OCI-LY1 (cell line): Measurements from ENCODE around the gene IVD.

Source experiments
- EZH2 ChIP-seq: fragments of 200-600 bp; sonication (generic), shearing (Covaris generic); IDR thresholded peaks from 2 replicates; pipeline ENCODE4 v1.8.0; 2017; ENCODE audit warnings: borderline replicate concordance, mixed run types, mild to moderate bottlenecking, antibody characterized with exemption, low read length, moderate library complexity, mixed read lengths
- TF ChIP-seq, protein P1 (sequence below): fragments of 200-600 bp; sonication (generic), shearing (Covaris generic); IDR thresholded peaks from 2 replicates; pipeline ENCODE4 v1.5.1; 2017; ENCODE audit warnings: mild to moderate bottlenecking, antibody characterized with exemption, low read length, moderate library complexity, mixed read lengths

DNA sequence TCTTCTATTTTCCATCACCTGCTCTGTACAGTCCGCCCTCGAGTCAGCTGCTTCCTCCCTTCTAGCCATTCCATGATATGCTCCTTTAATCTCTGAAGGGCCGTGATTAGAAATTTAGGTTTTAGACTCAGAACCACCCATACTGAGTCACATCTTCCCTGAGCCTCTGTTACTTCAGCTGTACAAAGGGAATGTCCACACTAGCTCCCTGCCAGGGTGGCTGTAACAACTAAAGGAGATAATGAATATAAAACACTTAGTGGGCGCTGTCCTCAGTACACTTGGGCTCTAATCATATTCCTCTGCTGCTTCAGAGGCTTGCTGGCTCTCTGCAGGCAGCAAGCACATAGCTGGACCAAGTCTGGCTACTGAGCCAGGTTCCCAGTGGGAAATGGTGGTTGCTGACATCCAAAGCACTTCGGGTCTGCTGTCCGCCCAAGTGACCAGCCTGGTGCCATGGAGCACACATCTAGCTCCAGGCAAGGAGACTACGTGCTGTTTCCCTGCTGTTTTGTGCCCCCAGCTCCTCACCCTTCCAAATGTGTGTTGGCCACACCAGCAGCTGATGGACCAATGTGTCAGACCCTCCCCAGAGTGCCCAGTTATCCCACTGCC, 64.3 kb downstream of the IVD start:
- TF ChIP-seq, protein P1, sequence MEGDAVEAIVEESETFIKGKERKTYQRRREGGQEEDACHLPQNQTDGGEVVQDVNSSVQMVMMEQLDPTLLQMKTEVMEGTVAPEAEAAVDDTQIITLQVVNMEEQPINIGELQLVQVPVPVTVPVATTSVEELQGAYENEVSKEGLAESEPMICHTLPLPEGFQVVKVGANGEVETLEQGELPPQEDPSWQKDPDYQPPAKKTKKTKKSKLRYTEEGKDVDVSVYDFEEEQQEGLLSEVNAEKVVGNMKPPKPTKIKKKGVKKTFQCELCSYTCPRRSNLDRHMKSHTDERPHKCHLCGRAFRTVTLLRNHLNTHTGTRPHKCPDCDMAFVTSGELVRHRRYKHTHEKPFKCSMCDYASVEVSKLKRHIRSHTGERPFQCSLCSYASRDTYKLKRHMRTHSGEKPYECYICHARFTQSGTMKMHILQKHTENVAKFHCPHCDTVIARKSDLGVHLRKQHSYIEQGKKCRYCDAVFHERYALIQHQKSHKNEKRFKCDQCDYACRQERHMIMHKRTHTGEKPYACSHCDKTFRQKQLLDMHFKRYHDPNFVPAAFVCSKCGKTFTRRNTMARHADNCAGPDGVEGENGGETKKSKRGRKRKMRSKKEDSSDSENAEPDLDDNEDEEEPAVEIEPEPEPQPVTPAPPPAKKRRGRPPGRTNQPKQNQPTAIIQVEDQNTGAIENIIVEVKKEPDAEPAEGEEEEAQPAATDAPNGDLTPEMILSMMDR: no peak
- no peak for TF ChIP-seq EZH2
